ENCODE results near the gene RUFY1.

RUFY1 gene

GRCh38 chr5:179610903-179611265 is 60.5 kb downstream of the RUFY1 start:
- Histone ChIP-seq H3K27ac (ENCODE audit: low read length) (no peak overlapping the region), H3K9me2 (replicated peaks; ENCODE audit: insufficient read depth, low read length) (no peaks in the 10 kb centered on the region), H3K9ac (ENCODE audit: low read length) (no peak overlapping the region), H3K36me3 (replicated peaks; ENCODE audit: insufficient read depth, low read length) (peaks cover 32% of the 10 kb centered on the region), H3K79me2 (ENCODE audit: low read length) (peaks cover 27% of the 10 kb centered on the region), H4K20me1 (ENCODE audit: insufficient read depth, low read length) (peaks cover 27% of the 10 kb centered on the region), H3F3A (ENCODE audit: insufficient read depth, low read length) (peaks cover 51% of the 10 kb centered on the region), H3K4me3 (ENCODE audit: low read length) (no peak overlapping the region), H3K4me2 (ENCODE audit: low read depth, low read length) (no peak overlapping the region), H3K9me3 (replicated peaks; ENCODE audit: insufficient read depth, low read length) (no peaks in the 10 kb centered on the region), H3K4me1 (ENCODE audit: low read length) (peaks cover 6% of the 10 kb centered on the region), H3K27me3 (replicated peaks; ENCODE audit: insufficient read depth, low read length) (no peaks in the 10 kb centered on the region), H2AFZ (ENCODE audit: low read length) (no peak overlapping the region)
- TF ChIP-seq EZH2phosphoT487 (IDR thresholded peaks at IDR 0.05; ENCODE audit: low read length) (no peak), CTCF (IDR thresholded peaks at IDR 0.05; ENCODE audit: low read length) (no peak), EZH2 (optimal IDR thresholded peaks at IDR 0.05; ENCODE audit: low read depth, low read length) (no peak)
- no peak for DNase-seq

- Histone ChIP-seq H3K9me3 (replicated peaks; ENCODE audit: insufficient read depth, low read length) (no peaks in the 10 kb centered on the region), H3K27ac (ENCODE audit: low read length) (no peak overlapping the region), H2AFZ (ENCODE audit: low read length) (no peak overlapping the region), H3K36me3 (replicated peaks; ENCODE audit: insufficient read depth, low read length) (peaks cover 47% of the 10 kb centered on the region), H3K4me3 (ENCODE audit: low read length) (no peak overlapping the region), H3K9ac (ENCODE audit: low read length) (no peak overlapping the region), H3K4me2 (ENCODE audit: low read depth, low read length) (no peak overlapping the region), H3F3A (ENCODE audit: insufficient read depth, low read length) (peaks cover 68% of the 10 kb centered on the region), H4K20me1 (ENCODE audit: insufficient read depth, low read length) (peaks cover 45% of the 10 kb centered on the region), H3K27me3 (replicated peaks; ENCODE audit: insufficient read depth, low read length) (no peaks in the 10 kb centered on the region), H3K9me2 (replicated peaks; ENCODE audit: insufficient read depth, low read length) (no peaks in the 10 kb centered on the region), H3K4me1 (ENCODE audit: low read length) (peaks cover 3% of the 10 kb centered on the region), H3K79me2 (ENCODE audit: low read length) (peaks cover 46% of the 10 kb centered on the region)
- no peak for TF ChIP-seq EZH2 (optimal IDR thresholded peaks at IDR 0.05; ENCODE audit: low read depth, low read length)
- no peak for TF ChIP-seq CTCF (IDR thresholded peaks at IDR 0.05; ENCODE audit: low read length)
- no peak for TF ChIP-seq EZH2phosphoT487 (IDR thresholded peaks at IDR 0.05; ENCODE audit: low read length)
- DNase-seq: no peak
Observed at GRCh38 chr5:179612577-179613459, 62.5 kb downstream of the RUFY1 start.

GRCh38 chr5:179613460-179614071 is 63.2 kb downstream of the RUFY1 start:
- Histone ChIP-seq H3F3A (ENCODE audit: insufficient read depth, low read length) (peaks cover 70% of the 10 kb centered on the region), H3K9me3 (replicated peaks; ENCODE audit: insufficient read depth, low read length) (no peaks in the 10 kb centered on the region), H3K4me2 (ENCODE audit: low read depth, low read length) (no peak overlapping the region), H3K27me3 (replicated peaks; ENCODE audit: insufficient read depth, low read length) (no peaks in the 10 kb centered on the region), H3K9ac (ENCODE audit: low read length) (no peak overlapping the region), H3K4me3 (ENCODE audit: low read length) (no peak overlapping the region), H3K9me2 (replicated peaks; ENCODE audit: insufficient read depth, low read length) (no peaks in the 10 kb centered on the region), H3K79me2 (ENCODE audit: low read length) (peaks cover 53% of the 10 kb centered on the region), H3K27ac (ENCODE audit: low read length) (no peak overlapping the region), H4K20me1 (ENCODE audit: insufficient read depth, low read length) (peaks cover 53% of the 10 kb centered on the region), H2AFZ (ENCODE audit: low read length) (no peak overlapping the region), H3K36me3 (replicated peaks; ENCODE audit: insufficient read depth, low read length) (peaks cover 53% of the 10 kb centered on the region), H3K4me1 (ENCODE audit: low read length) (no peaks in the 10 kb centered on the region)
- no peak for DNase-seq
- TF ChIP-seq CTCF (IDR thresholded peaks at IDR 0.05; ENCODE audit: low read length) (no peak), EZH2phosphoT487 (IDR thresholded peaks at IDR 0.05; ENCODE audit: low read length) (no peak), EZH2 (optimal IDR thresholded peaks at IDR 0.05; ENCODE audit: low read depth, low read length) (no peak)
